Astrocyte of the cerebellum (primary cell): Measurements from ENCODE around the gene PCDHB4.
"Not testable (repeated sequence)": the region's sequence is repeated elsewhere in the genome, so short reads cannot be mapped to it uniquely, and the experiment has no call there.

Source experiments
- DNase-seq: peaks from one replicate; pipeline ENCODE4 v3.0.0-alpha.2; 2011; ENCODE audit warnings: low read depth
- H3K4me3 ChIP-seq: 2 replicates; pipeline ENCODE4 v1.5.1; 2011; ENCODE audit warnings: mild to moderate bottlenecking, low read depth, low read length, moderate library complexity
- CTCF ChIP-seq: IDR thresholded peaks from 2 replicates; pipeline ENCODE4 v1.5.1; 2012; ENCODE audit warnings: low read length, low read depth, moderate library complexity, mild to moderate bottlenecking; ENCODE audit errors: missing control alignments
- in situ Hi-C: cut with HindIII; loops from 2 replicates; pipeline ENCODE4 v1.10.0; 2017; ENCODE audit warnings: low sequenced_read_pairs

PCDHB4 gene

GRCh38 chr5:141100243-141100805, 21.3 kb upstream of the PCDHB4 start, which contains the start of gene PCDHB3:
Gene PCDHB3, plus strand, starts transcription at chr5:141100473. Its CDS starts 177 bp downstream, at chr5:141100650.
- in situ Hi-C loops, result no loop called here
- H3K4me3 ChIP-seq, result no peak within 1 kb of the TSS
- no peak for DNase-seq
- TF ChIP-seq CTCF, result no peak

- in situ Hi-C loops, result no loop called here
- TF ChIP-seq CTCF, result no peak
Measured at GRCh38 chr5:141101059-141101458, 20.6 kb upstream of the PCDHB4 start.

GRCh38 chr5:141102070-141102469, 19.5 kb upstream of the PCDHB4 start:
- H3K4me3 ChIP-seq, DNase-seq, in situ Hi-C loops: not testable (repeated sequence)

More at GRCh38 chr5:141101059-141101458, 20.6 kb upstream of the PCDHB4 start:
- no peak overlapping the region for H3K4me3 ChIP-seq
- DNase-seq, result no peak

- in situ Hi-C loops, DNase-seq, H3K4me3 ChIP-seq: not testable (repeated sequence)
Measured at GRCh38 chr5:141102471-141102870, 19.1 kb upstream of the PCDHB4 start.

GRCh38 chr5:141105350-141105749, 16.3 kb upstream of the PCDHB4 start:
- no peak for DNase-seq
- no peak for TF ChIP-seq CTCF
- H3K4me3 ChIP-seq, result no peak overlapping the region
- in situ Hi-C loops, result no loop called here

GRCh38 chr5:141119250-141119649, 2.4 kb upstream of the PCDHB4 start:
- no peak overlapping the region for H3K4me3 ChIP-seq
- TF ChIP-seq CTCF, result no peak
- in situ Hi-C loops, result no loop called here
- no peak for DNase-seq

- TF ChIP-seq CTCF, result no peak
- no peak for DNase-seq
- in situ Hi-C loops, result no loop called here
- no peak overlapping the region for H3K4me3 ChIP-seq
Measured at GRCh38 chr5:141121985-141122384, 367 bp downstream of the PCDHB4 start.

- in situ Hi-C loops, H3K4me3 ChIP-seq, DNase-seq: not testable (repeated sequence)
Measured at GRCh38 chr5:141123396-141124135, 1.9 kb downstream of the PCDHB4 start.
